H9 (cell line): Measurements from ENCODE around the gene RFX4. TPM values are rescaled to one million over a fixed set of nuclear protein-coding genes. Genes with fewer than 3 reads are reported as not detected.

Experiments used
- DNase-seq: peaks from one replicate; pipeline ENCODE4 v3.0.0-alpha.2; 2017
- H2AFZ ChIP-seq: one replicate; pipeline ENCODE4 v1.6.1; 2013; ENCODE audit warnings: mild to moderate bottlenecking, low read length, control low read depth, moderate library complexity
- H2AK5ac ChIP-seq: 2 replicates; pipeline ENCODE4 v1.6.1; 2013; ENCODE audit warnings: low read length, control low read depth, mixed read lengths; ENCODE audit not compliant: insufficient read length
- H2BK120ac ChIP-seq: one replicate; pipeline ENCODE4 v1.6.1; 2013; ENCODE audit warnings: low read depth, mild to moderate bottlenecking, low read length, control low read depth, inconsistent platforms; ENCODE audit not compliant: poor library complexity, severe bottlenecking
- H2BK12ac ChIP-seq: 2 replicates; pipeline ENCODE4 v1.6.1; 2013; ENCODE audit warnings: low read length, control low read depth, mixed read lengths, low read depth; ENCODE audit not compliant: insufficient read length
- H2BK15ac ChIP-seq: 2 replicates; pipeline ENCODE4 v1.6.1; 2013; ENCODE audit warnings: low read depth, low read length, control low read depth
- H2BK20ac ChIP-seq: one replicate; pipeline ENCODE4 v1.6.1; 2013; ENCODE audit warnings: low read depth, mild to moderate bottlenecking, low read length, control low read depth, inconsistent platforms; ENCODE audit not compliant: poor library complexity, severe bottlenecking
- H2BK5ac ChIP-seq: 2 replicates; pipeline ENCODE4 v1.6.1; 2013; ENCODE audit warnings: low read length, control low read depth, mixed read lengths; ENCODE audit not compliant: insufficient read length
- H3K14ac ChIP-seq: 2 replicates; pipeline ENCODE4 v1.6.1; 2013; ENCODE audit warnings: low read length, control low read depth; ENCODE audit not compliant: insufficient read depth
- H3K18ac ChIP-seq: 2 replicates; pipeline ENCODE4 v1.6.1; 2013; ENCODE audit warnings: low read depth, mild to moderate bottlenecking, mixed read lengths, low read length, control low read depth; ENCODE audit not compliant: insufficient read length
- H3K23ac ChIP-seq: 2 replicates; pipeline ENCODE4 v1.6.1; 2013; ENCODE audit warnings: low read length, control low read depth, mixed read lengths, low read depth; ENCODE audit not compliant: insufficient read length
- H3K23me2 ChIP-seq: 2 replicates; pipeline ENCODE4 v1.6.1; 2013; ENCODE audit warnings: low read depth, mild to moderate bottlenecking, mixed read lengths, low read length, control low read depth; ENCODE audit not compliant: insufficient read length, poor library complexity, severe bottlenecking
- H3K27ac ChIP-seq: 2 replicates; pipeline ENCODE4 v1.5.1; 2013; ENCODE audit warnings: low read length, control low read depth, mixed read lengths, low read depth; ENCODE audit not compliant: insufficient read length
- H3K27me3 ChIP-seq: 2 replicates; pipeline ENCODE4 v1.6.1; 2013; ENCODE audit warnings: low read length, control low read depth, inconsistent platforms; ENCODE audit not compliant: insufficient read depth
- H3K4ac ChIP-seq: 2 replicates; pipeline ENCODE4 v1.6.1; 2013; ENCODE audit warnings: low read depth, mild to moderate bottlenecking, control low read depth, inconsistent platforms, low read length, moderate library complexity
- H3K4me1 ChIP-seq: 2 replicates; pipeline ENCODE4 v1.6.1; 2013; ENCODE audit warnings: low read length, control low read depth, inconsistent platforms; ENCODE audit not compliant: insufficient read depth
- H3K4me2 ChIP-seq: 2 replicates; pipeline ENCODE4 v1.6.1; 2013; ENCODE audit warnings: low read length, control low read depth, mixed read lengths; ENCODE audit not compliant: insufficient read length, insufficient read depth
- H3K56ac ChIP-seq: 2 replicates; pipeline ENCODE4 v1.6.1; 2013; ENCODE audit warnings: low read depth, mild to moderate bottlenecking, mixed read lengths, low read length, control low read depth; ENCODE audit not compliant: insufficient read length
- H3K79me1 ChIP-seq: 2 replicates; pipeline ENCODE4 v1.6.1; 2013; ENCODE audit warnings: low read depth, mild to moderate bottlenecking, moderate library complexity, low read length, control low read depth, inconsistent platforms; ENCODE audit not compliant: insufficient read depth, poor library complexity, severe bottlenecking
- H3K79me2 ChIP-seq: 2 replicates; pipeline ENCODE4 v1.6.1; 2013; ENCODE audit warnings: low read length, control low read depth, inconsistent platforms; ENCODE audit not compliant: insufficient read depth
- H3K9ac ChIP-seq: 2 replicates; pipeline ENCODE4 v1.6.1; 2013; ENCODE audit warnings: low read length, control low read depth, mixed read lengths; ENCODE audit not compliant: insufficient read length; ENCODE audit errors: extremely low read depth
- H3K9me3 ChIP-seq: one replicate; pipeline ENCODE4 v1.6.1; 2013; ENCODE audit warnings: low read depth, low read length, inconsistent platforms; ENCODE audit not compliant: control insufficient read depth
- H3T11ph ChIP-seq: one replicate; pipeline ENCODE4 v1.6.1; 2013; ENCODE audit warnings: mild to moderate bottlenecking, low read length, control low read depth, inconsistent platforms
- H4K20me1 ChIP-seq: one replicate; pipeline ENCODE4 v1.6.1; 2013; ENCODE audit not compliant: control insufficient read depth, insufficient read length, insufficient read depth
- H4K5ac ChIP-seq: 2 replicates; pipeline ENCODE4 v1.6.1; 2013; ENCODE audit warnings: low read depth, mild to moderate bottlenecking, mixed read lengths, low read length, control low read depth; ENCODE audit not compliant: insufficient read length
- H4K8ac ChIP-seq: replicated peaks from 2 replicates; pipeline ENCODE4 v1.6.1; 2013; ENCODE audit warnings: low read length, control low read depth, mixed read lengths, low read depth; ENCODE audit not compliant: insufficient read length
- H4K91ac ChIP-seq: 2 replicates; pipeline ENCODE4 v1.6.1; 2013; ENCODE audit warnings: low read depth, mild to moderate bottlenecking, moderate library complexity, mixed read lengths, low read length, control low read depth; ENCODE audit not compliant: insufficient read length
- H3K27ac Mint-ChIP-seq, 3 experiments: 2 replicates in 2 of 3; 3 replicates in 1 of 3; pipeline ENCODE4 v1.8.0; 2020 to 2021; ENCODE audit warnings: mixed read lengths in 3 of 3, mild to moderate bottlenecking in 1 of 3, moderate library complexity in 1 of 3
- H3K27me3 Mint-ChIP-seq: 2 replicates; pipeline ENCODE4 v1.8.0; 2021; ENCODE audit warnings: low read depth, mild to moderate bottlenecking, moderate library complexity, mixed read lengths
- H3K36me3 Mint-ChIP-seq, 3 experiments: 2 replicates in 2 of 3; 3 replicates in 1 of 3; pipeline ENCODE4 v1.8.0; 2020 to 2021; ENCODE audit warnings: low read depth in 3 of 3, mixed read lengths in 3 of 3; ENCODE audit not compliant: insufficient read depth in 1 of 3
- H3K4me1 Mint-ChIP-seq, 2 experiments: 2 replicates each; pipeline ENCODE4 v1.8.0; 2020; ENCODE audit warnings: mixed read lengths in 2 of 2
- H3K4me3 Mint-ChIP-seq, 2 experiments: 2 replicates in 1 of 2; 3 replicates in 1 of 2; pipeline ENCODE4 v1.8.0; 2020 to 2021; ENCODE audit warnings: mild to moderate bottlenecking in 2 of 2, mixed read lengths in 2 of 2, moderate library complexity in 1 of 2
- H3K9me3 Mint-ChIP-seq, 2 experiments: 2 replicates in 1 of 2; 3 replicates in 1 of 2; pipeline ENCODE4 v1.8.0; 2020; ENCODE audit warnings: mild to moderate bottlenecking in 2 of 2, mixed read lengths in 2 of 2, moderate library complexity in 1 of 2
- CTCF ChIP-seq: fragments of 200-600 bp; sonication (generic); conservative IDR thresholded peaks from 3 replicates; pipeline ENCODE4 v1.8.0; 2021; ENCODE audit warnings: antibody characterized with exemption, mild to moderate bottlenecking
- WGBS: extraction: QIAGEN DNeasy Blood & Tissue Kit; methylation state at CpG from one replicate; pipeline ENCODE4 v1.1.7; 2013; ENCODE audit warnings: missing lambda C conversion rate, low lambda C conversion rate, mixed read lengths; ENCODE audit not compliant: insufficient read length; ENCODE audit errors: extremely low coverage; 5-methylcytosine and 5-hydroxymethylcytosine counted together
- total RNA-seq: library from RNA; stranded (reverse); gene quantifications from 2 replicates; pipeline ENCODE4 v1.2.1, GENCODE V29; 2021

Gene RFX4
- total RNA-seq, 1 experiment from 2014 or later = 0.57 TPM

GRCh38 chr12:106757623-106758348, 175.0 kb downstream of the RFX4 start:
- H4K5ac ChIP-seq = no peak overlapping the region
- Mint-ChIP-seq H3K4me1 (peaks cover 31 to 41% of the 10 kb centered on the region in 2 experiments), H3K4me3 (no peak overlapping the region), H3K9me3 (no peaks in the 10 kb centered on the region; a peak in 2 of 5 replicates), H3K27me3 (no peaks in the 10 kb centered on the region; the same call in 1 of the 2 replicates), H3K36me3 (no peaks in the 10 kb centered on the region; a peak in 1 of 7 replicates), H3K27ac (no peak overlapping the region)
- no peak for DNase-seq
- no peaks in the 10 kb centered on the region for H3K23me2 ChIP-seq
- H4K91ac ChIP-seq = no peak overlapping the region
- peaks cover 8% of the 10 kb centered on the region; the same call in 1 of the 2 replicates for H3K4me1 ChIP-seq
- H2BK15ac ChIP-seq = no peak overlapping the region
- H3K27ac ChIP-seq = no peak overlapping the region
- H2BK12ac ChIP-seq = no peak overlapping the region
- H4K8ac ChIP-seq = no peak overlapping the region
- H2BK120ac ChIP-seq = no peak overlapping the region
- no peaks in the 10 kb centered on the region for H4K20me1 ChIP-seq
- H2BK5ac ChIP-seq = no peak overlapping the region
- H2BK20ac ChIP-seq = no peak overlapping the region
- H3T11ph ChIP-seq = no peak overlapping the region
- WGBS = no CpG with 5 or more reads among the region's 6 CpGs
- H3K14ac ChIP-seq = no peak overlapping the region
- no peaks in the 10 kb centered on the region for H3K9me3 ChIP-seq
- H3K79me1 ChIP-seq = no peaks in the 10 kb centered on the region
- H3K4ac ChIP-seq = no peak overlapping the region
- TF ChIP-seq CTCF = no peak
- no peak overlapping the region for H3K18ac ChIP-seq
- no peak overlapping the region for H3K9ac ChIP-seq
- H3K4me2 ChIP-seq = no peak overlapping the region
- H3K27me3 ChIP-seq = no peaks in the 10 kb centered on the region
- H3K79me2 ChIP-seq = no peaks in the 10 kb centered on the region
- H2AK5ac ChIP-seq = no peak overlapping the region
- no peak overlapping the region for H3K23ac ChIP-seq
- H2AFZ ChIP-seq = no peak overlapping the region
- H3K56ac ChIP-seq = no peak overlapping the region
